Neural progenitor cell (in vitro differentiated cells): ENCODE measurements around the gene FADS6.

Experiments
- EZH2 ChIP-seq: fragments of 200-600 bp; sonication (generic); IDR thresholded peaks from 2 replicates; pipeline ENCODE4 v1.6.1; 2017; ENCODE audit warnings: antibody characterized with exemption, mild to moderate bottlenecking, moderate library complexity
- EZH2phosphoT487 ChIP-seq: fragments of 200-600 bp; sonication (generic); IDR thresholded peaks from 2 replicates; pipeline ENCODE4 v1.6.1; 2017; ENCODE audit warnings: antibody characterized with exemption
- TF ChIP-seq, protein P1 (sequence below): fragments of 200-600 bp; sonication (generic); IDR thresholded peaks from 2 replicates; pipeline ENCODE4 v1.5.1; 2017; ENCODE audit warnings: antibody characterized with exemption, mild to moderate bottlenecking

DNA sequence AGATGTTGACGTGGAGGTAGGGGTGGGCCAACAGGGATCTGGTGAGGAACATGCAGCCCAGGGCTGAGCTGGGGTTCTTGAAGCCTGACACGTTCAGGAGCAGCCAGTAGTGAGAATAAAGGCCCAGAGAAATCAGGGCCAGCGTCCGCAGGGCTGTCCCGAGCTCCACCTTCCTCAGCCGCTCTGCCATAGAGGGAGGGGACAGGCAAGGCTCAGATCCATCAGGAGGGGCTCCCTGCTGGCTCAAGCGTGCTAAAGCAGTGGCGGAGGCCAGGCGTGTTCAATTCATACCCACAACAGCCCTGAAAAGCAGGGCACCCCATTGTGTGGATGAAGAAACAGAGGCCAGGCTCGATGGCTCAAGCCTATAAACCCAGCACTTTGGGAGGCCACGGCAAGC, 12.4 kb downstream of the FADS6 start:
- TF ChIP-seq, protein P1, sequence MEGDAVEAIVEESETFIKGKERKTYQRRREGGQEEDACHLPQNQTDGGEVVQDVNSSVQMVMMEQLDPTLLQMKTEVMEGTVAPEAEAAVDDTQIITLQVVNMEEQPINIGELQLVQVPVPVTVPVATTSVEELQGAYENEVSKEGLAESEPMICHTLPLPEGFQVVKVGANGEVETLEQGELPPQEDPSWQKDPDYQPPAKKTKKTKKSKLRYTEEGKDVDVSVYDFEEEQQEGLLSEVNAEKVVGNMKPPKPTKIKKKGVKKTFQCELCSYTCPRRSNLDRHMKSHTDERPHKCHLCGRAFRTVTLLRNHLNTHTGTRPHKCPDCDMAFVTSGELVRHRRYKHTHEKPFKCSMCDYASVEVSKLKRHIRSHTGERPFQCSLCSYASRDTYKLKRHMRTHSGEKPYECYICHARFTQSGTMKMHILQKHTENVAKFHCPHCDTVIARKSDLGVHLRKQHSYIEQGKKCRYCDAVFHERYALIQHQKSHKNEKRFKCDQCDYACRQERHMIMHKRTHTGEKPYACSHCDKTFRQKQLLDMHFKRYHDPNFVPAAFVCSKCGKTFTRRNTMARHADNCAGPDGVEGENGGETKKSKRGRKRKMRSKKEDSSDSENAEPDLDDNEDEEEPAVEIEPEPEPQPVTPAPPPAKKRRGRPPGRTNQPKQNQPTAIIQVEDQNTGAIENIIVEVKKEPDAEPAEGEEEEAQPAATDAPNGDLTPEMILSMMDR: no peak
- TF ChIP-seq EZH2phosphoT487 (no peak), EZH2 (no peak)
